ENCODE measurements around the gene AMDHD2. TPM values are rescaled to one million over a fixed set of nuclear protein-coding genes. Genes with fewer than 3 reads are reported as not detected.

Gene AMDHD2
- total RNA-seq, 1 experiment from 2014 or later = 67.2 TPM

GRCh38 chr16:2486645-2487516 lies 33.3 kb upstream of the AMDHD2 start:
- no peaks in the 10 kb centered on the region for H3K27me3 ChIP-seq (replicated peaks; ENCODE audit: control insufficient read depth, insufficient read depth, low read length)
- H3K4me1 Mint-ChIP-seq (ENCODE audit: low read depth, unreplicated experiment) = peaks cover 17% of the 10 kb centered on the region
- CTCF ChIA-PET = no interaction called here
- H3K4me3 Mint-ChIP-seq (ENCODE audit: unreplicated experiment) = no peak overlapping the region
- H3K9me3 Mint-ChIP-seq (ENCODE audit: unreplicated experiment) = no peaks in the 10 kb centered on the region
- no peaks in the 10 kb centered on the region for H3K9me3 ChIP-seq
- no TSS peak for BruUV-seq (replicated peaks)
- H3K36me3 ChIP-seq (ENCODE audit: control insufficient read depth, insufficient read depth, low read length) = no peaks in the 10 kb centered on the region
- H3K36me3 Mint-ChIP-seq (ENCODE audit: insufficient read depth, unreplicated experiment) = peaks cover 11% of the 10 kb centered on the region
- no peaks in the 10 kb centered on the region for H3K4me1 ChIP-seq
- peak overlapping the region; percentile 77 for H3K27ac Mint-ChIP-seq (ENCODE audit: unreplicated experiment)
- intact Hi-C loops (cut with micrococcal nuclease; ENCODE audit: unreplicated experiment) = no loop called here
- H3K27me3 Mint-ChIP-seq (ENCODE audit: insufficient read depth, unreplicated experiment) = no peaks in the 10 kb centered on the region
- DNase-seq = no peak
- POLR2A ChIA-PET = no interaction called here
- TF ChIP-seq CTCF (IDR thresholded peaks at IDR 0.05; ENCODE audit: insufficient read depth in 1 of 2, low read depth in 1 of 2, low read length in 1 of 2, severe bottlenecking in 1 of 2, unreplicated experiment in 1 of 2) = no peak
- H3K4me3 ChIP-seq (ENCODE audit: low read depth, low read length) = no peak overlapping the region

- H3K36me3 ChIP-seq (ENCODE audit: control insufficient read depth, insufficient read depth, low read length) = no peaks in the 10 kb centered on the region
- Mint-ChIP-seq H3K9me3 (ENCODE audit: unreplicated experiment) (no peaks in the 10 kb centered on the region), H3K36me3 (ENCODE audit: insufficient read depth, unreplicated experiment) (peaks cover 11% of the 10 kb centered on the region), H3K4me3 (ENCODE audit: unreplicated experiment) (no peak overlapping the region), H3K27ac (ENCODE audit: unreplicated experiment) (peak overlapping the region; percentile 77), H3K27me3 (ENCODE audit: insufficient read depth, unreplicated experiment) (no peaks in the 10 kb centered on the region), H3K4me1 (ENCODE audit: low read depth, unreplicated experiment) (peaks cover 17% of the 10 kb centered on the region)
- DNase-seq = no peak
- H3K4me1 ChIP-seq = no peaks in the 10 kb centered on the region
- no peak overlapping the region for H3K4me3 ChIP-seq (ENCODE audit: low read depth, low read length)
- ChIA-PET CTCF (interaction anchor here (1.0 kb wide), 1 partner anchor 14 kb away, joined by 6 read pairs; no protein-coding TSS in a partner anchor), POLR2A (no interaction called here)
- intact Hi-C loops (cut with micrococcal nuclease; ENCODE audit: unreplicated experiment) = no loop called here
- H3K9me3 ChIP-seq = no peaks in the 10 kb centered on the region
- no TSS peak for BruUV-seq (replicated peaks)
- no peaks in the 10 kb centered on the region for H3K27me3 ChIP-seq (replicated peaks; ENCODE audit: control insufficient read depth, insufficient read depth, low read length)
- TF ChIP-seq CTCF (IDR thresholded peaks at IDR 0.05; ENCODE audit: insufficient read depth in 1 of 2, low read depth in 1 of 2, low read length in 1 of 2, severe bottlenecking in 1 of 2, unreplicated experiment in 1 of 2) = no peak
These were observed 32.7 kb upstream of the AMDHD2 start for GRCh38 chr16:2487517-2487842.

GRCh38 chr16:2487903-2488531 lies 32.2 kb upstream of the AMDHD2 start:
- Mint-ChIP-seq H3K4me3 (ENCODE audit: unreplicated experiment) (no peak overlapping the region), H3K27ac (ENCODE audit: unreplicated experiment) (no peak overlapping the region), H3K36me3 (ENCODE audit: insufficient read depth, unreplicated experiment) (peaks cover 11% of the 10 kb centered on the region), H3K27me3 (ENCODE audit: insufficient read depth, unreplicated experiment) (no peaks in the 10 kb centered on the region), H3K9me3 (ENCODE audit: unreplicated experiment) (no peaks in the 10 kb centered on the region), H3K4me1 (ENCODE audit: low read depth, unreplicated experiment) (peaks cover 17% of the 10 kb centered on the region)
- no peaks in the 10 kb centered on the region for H3K36me3 ChIP-seq (ENCODE audit: control insufficient read depth, insufficient read depth, low read length)
- no peak overlapping the region for H3K4me3 ChIP-seq (ENCODE audit: low read depth, low read length)
- BruUV-seq (replicated peaks) = no TSS peak
- H3K9me3 ChIP-seq = no peaks in the 10 kb centered on the region
- intact Hi-C loops (cut with micrococcal nuclease; ENCODE audit: unreplicated experiment) = no loop called here
- CTCF ChIA-PET = interaction anchor here (1.0 kb wide), 1 partner anchor 13 kb away, joined by 6 read pairs; no protein-coding TSS in a partner anchor
- no peaks in the 10 kb centered on the region for H3K27me3 ChIP-seq (replicated peaks; ENCODE audit: control insufficient read depth, insufficient read depth, low read length)
- POLR2A ChIA-PET = no interaction called here
- no peak for DNase-seq
- no peaks in the 10 kb centered on the region for H3K4me1 ChIP-seq
- TF ChIP-seq CTCF (IDR thresholded peaks at IDR 0.05; ENCODE audit: insufficient read depth in 1 of 2, low read depth in 1 of 2, low read length in 1 of 2, severe bottlenecking in 1 of 2, unreplicated experiment in 1 of 2) = no peak

All from Caco-2 (cell line).